CD8-positive, alpha-beta memory T cell (primary cell): ENCODE measurements around the gene FAR2. TPM values are rescaled to one million over a fixed set of nuclear protein-coding genes. Genes with fewer than 3 reads are reported as not detected.
"Not testable (repeated sequence)": the region's sequence is repeated elsewhere in the genome, so short reads cannot be mapped to it uniquely, and the experiment has no call there.

Experiments used
- CTCF ChIA-PET: fragments of 350-600 bp; sonication (Branson Sonifier 250); formaldehyde crosslinking; loops from one replicate; lab custom pipeline; 2021; ENCODE audit warnings: antibody characterized with exemption; lab: Charles Lee
- POLR2A ChIA-PET: fragments of 350-600 bp; sonication (Branson Sonifier 250); formaldehyde crosslinking; loops from one replicate; lab custom pipeline; 2021; ENCODE audit warnings: antibody characterized with exemption; lab: Charles Lee
- DNase-seq, 5 donors: peaks; one replicate each; pipeline versions ENCODE4 v3.0.0 to v3.0.0-alpha.2; 2020 to 2022; ENCODE audit warnings: mixed read lengths in 1 of 5
- H3K27ac ChIP-seq: one replicate; pipeline ENCODE4 v1.7.0; 2013; ENCODE audit warnings: low read depth, mild to moderate bottlenecking, low read length, moderate library complexity
- H3K27me3 ChIP-seq: 2 replicates; pipeline ENCODE4 v1.7.0; 2013; ENCODE audit warnings: low read length, mild to moderate bottlenecking; ENCODE audit not compliant: insufficient read depth, poor library complexity, severe bottlenecking
- H3K36me3 ChIP-seq: 2 replicates; pipeline ENCODE4 v1.7.0; 2013; ENCODE audit warnings: mild to moderate bottlenecking, low read length, moderate library complexity; ENCODE audit not compliant: insufficient read depth
- H3K4me1 ChIP-seq: 2 replicates; pipeline ENCODE4 v1.7.0; 2013; ENCODE audit warnings: mild to moderate bottlenecking, low read length, moderate library complexity; ENCODE audit not compliant: insufficient read depth
- H3K4me3 ChIP-seq: 2 replicates; pipeline ENCODE4 v1.7.0; 2013; ENCODE audit warnings: mild to moderate bottlenecking, low read length
- H3K9me3 ChIP-seq: 2 replicates; pipeline ENCODE4 v1.7.0; 2013; ENCODE audit warnings: mild to moderate bottlenecking, low read length
- H3K27ac Mint-ChIP-seq, 8 donors: one replicate each; pipeline ENCODE4 v1.8.0; 2020 to 2021; ENCODE audit warnings: mixed read lengths in 8 of 8, mild to moderate bottlenecking in 6 of 8, inconsistent platforms in 3 of 8, moderate library complexity in 3 of 8
- H3K27me3 Mint-ChIP-seq, 2 donors: one replicate each; pipeline ENCODE4 v1.8.0; 2020 to 2021; ENCODE audit warnings: mixed read lengths in 2 of 2, mild to moderate bottlenecking in 1 of 2, moderate library complexity in 1 of 2
- H3K36me3 Mint-ChIP-seq, 3 donors: one replicate each; pipeline ENCODE4 v1.8.0; 2020 to 2021; ENCODE audit warnings: mixed read lengths in 3 of 3, inconsistent platforms in 1 of 3, mild to moderate bottlenecking in 1 of 3
- H3K4me1 Mint-ChIP-seq, 3 donors: one replicate each; pipeline ENCODE4 v1.8.0; 2020 to 2021; ENCODE audit warnings: mixed read lengths in 3 of 3, inconsistent platforms in 1 of 3, mild to moderate bottlenecking in 1 of 3
- H3K4me3 Mint-ChIP-seq, 7 donors: one replicate each; pipeline ENCODE4 v1.8.0; 2020 to 2021; ENCODE audit warnings: mixed read lengths in 7 of 7, mild to moderate bottlenecking in 6 of 7, moderate library complexity in 4 of 7, inconsistent platforms in 2 of 7
- H3K9me3 Mint-ChIP-seq, 5 donors: one replicate each; pipeline ENCODE4 v1.8.0; 2020 to 2022; ENCODE audit warnings: mixed read lengths in 5 of 5, mild to moderate bottlenecking in 3 of 5, moderate library complexity in 2 of 5, inconsistent platforms in 1 of 5
- polyA plus RNA-seq: library from polyadenylated mRNA; unstranded; fragments of 300-500 nt; fragmentation: Illumina TruSeq; gene quantifications from one replicate; pipeline ENCODE4 v1.2.3, GENCODE V29; 2021
- total RNA-seq, 2 experiments: library from RNA; stranded (reverse); gene quantifications; one replicate each; pipeline ENCODE4 v1.2.3, GENCODE V29; 2021

The FAR2 gene
- total and polyA plus RNA-seq, 3 experiments from 2014 or later = 3.7 to 7.0 (median 4.0) TPM

GRCh38 chr12:29282031-29282816, 133.1 kb downstream of the FAR2 start:
- Mint-ChIP-seq H3K27ac (peak overlapping the region in 1 of 8 donors; percentile 18), H3K36me3 (peaks cover 0 to 11% (median 0%) of the 10 kb centered on the region in 3 donors), H3K9me3 (no peaks in the 10 kb centered on the region), H3K4me1 (no peaks in the 10 kb centered on the region), H3K4me3 (no peak overlapping the region), H3K27me3 (no peaks in the 10 kb centered on the region)
- no peaks in the 10 kb centered on the region for H3K27me3 ChIP-seq
- H3K27ac ChIP-seq = no peak overlapping the region
- DNase-seq = no peak
- H3K9me3 ChIP-seq = no peaks in the 10 kb centered on the region
- CTCF ChIA-PET = no interaction called here
- no peak overlapping the region for H3K4me3 ChIP-seq
- POLR2A ChIA-PET = no interaction called here
- H3K4me1 ChIP-seq = no peaks in the 10 kb centered on the region
- no peaks in the 10 kb centered on the region for H3K36me3 ChIP-seq

DNA sequence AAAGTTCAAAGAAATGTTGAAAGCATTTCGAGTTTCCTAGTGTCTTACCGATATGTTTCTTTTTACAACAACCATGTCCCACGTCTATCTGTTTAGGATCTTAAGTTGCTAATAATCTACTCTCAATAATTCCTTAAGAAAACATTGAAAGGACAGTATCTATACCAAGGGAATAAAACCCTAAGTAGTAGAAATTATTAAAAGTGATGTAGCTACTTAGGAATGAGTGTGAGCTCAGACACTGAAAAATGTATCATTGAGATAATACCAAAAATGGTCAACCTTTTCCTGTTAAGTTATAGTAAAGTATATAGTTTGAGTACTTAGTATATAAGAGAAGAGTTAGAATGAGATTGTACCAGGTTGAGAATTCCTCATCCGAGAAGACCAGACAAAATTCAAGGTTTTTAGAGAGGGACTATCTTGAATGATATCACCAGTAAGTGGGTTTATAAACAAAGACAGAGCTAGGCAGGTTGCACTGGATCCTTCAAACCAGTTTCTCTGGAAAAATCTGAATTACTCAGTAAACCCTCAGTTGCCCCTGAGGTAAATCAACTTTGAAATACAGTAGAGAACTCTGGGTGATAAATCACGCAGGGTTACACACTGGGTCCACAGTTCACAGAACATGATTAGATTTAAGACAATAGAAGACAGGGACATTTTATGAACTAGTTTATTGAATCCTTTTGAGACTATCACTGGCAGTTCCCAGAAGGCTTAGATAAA, 135.1 kb downstream of the FAR2 start:
- Histone ChIP-seq H3K9me3 (no peaks in the 10 kb centered on the region), H3K4me1 (no peaks in the 10 kb centered on the region), H3K36me3 (no peaks in the 10 kb centered on the region), H3K4me3 (no peak overlapping the region), H3K27ac (no peak overlapping the region), H3K27me3 (no peaks in the 10 kb centered on the region)
- H3K4me1 Mint-ChIP-seq = no peaks in the 10 kb centered on the region
- DNase-seq = no peak
- peaks cover 0 to 13% (median 4%) of the 10 kb centered on the region in 3 donors for H3K36me3 Mint-ChIP-seq
- ChIA-PET POLR2A (no interaction called here), CTCF (no interaction called here)
- no peaks in the 10 kb centered on the region for H3K27me3 Mint-ChIP-seq
- H3K9me3 Mint-ChIP-seq = no peaks in the 10 kb centered on the region
- no peak overlapping the region for H3K4me3 Mint-ChIP-seq
- H3K27ac Mint-ChIP-seq = no peak overlapping the region

DNA sequence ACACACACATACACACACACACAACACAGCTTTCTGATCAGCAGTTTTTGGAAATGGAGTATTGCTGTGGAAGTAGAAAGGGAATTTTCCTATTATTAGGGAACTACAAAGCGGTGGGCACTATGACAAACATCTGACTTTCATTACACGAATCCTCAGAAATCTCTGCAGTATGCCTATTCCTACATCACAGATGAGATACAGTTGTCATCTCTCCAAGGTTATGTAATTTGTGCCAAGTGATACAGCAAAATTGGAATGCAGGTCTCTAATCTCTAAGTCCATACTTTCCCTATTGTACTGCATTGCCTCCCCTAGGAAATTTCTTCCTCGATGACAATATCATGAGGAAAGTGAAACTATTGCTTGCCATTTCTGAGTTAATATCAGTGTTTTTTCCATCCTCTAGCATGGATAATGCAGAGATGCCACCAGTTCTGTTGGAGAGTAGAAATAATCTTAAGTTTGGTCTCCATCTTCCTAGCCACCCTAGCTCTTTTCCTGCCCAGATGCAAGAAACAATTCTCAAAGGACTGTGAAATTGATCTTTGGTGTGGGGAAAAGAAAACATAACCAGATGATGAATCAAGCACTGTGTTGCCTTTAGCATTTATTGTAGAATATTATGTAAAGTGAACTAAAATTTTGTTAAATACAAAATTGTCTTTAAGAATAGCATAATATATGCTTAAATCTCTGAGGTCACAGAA, 137.2 kb downstream of the FAR2 start:
- H3K36me3 Mint-ChIP-seq = peaks cover 0 to 16% (median 15%) of the 10 kb centered on the region in 3 donors

GRCh38 chr12:29287622-29288021, 138.5 kb downstream of the FAR2 start:
- Histone ChIP-seq H3K27me3 (no peaks in the 10 kb centered on the region), H3K4me1 (no peaks in the 10 kb centered on the region), H3K27ac (no peak overlapping the region), H3K9me3 (no peaks in the 10 kb centered on the region), H3K4me3 (no peak overlapping the region), H3K36me3 (no peaks in the 10 kb centered on the region)
- Mint-ChIP-seq H3K27ac (no peak overlapping the region), H3K4me3 (no peak overlapping the region), H3K27me3 (no peaks in the 10 kb centered on the region), H3K9me3 (no peaks in the 10 kb centered on the region), H3K4me1 (no peaks in the 10 kb centered on the region), H3K36me3 (peaks cover 0 to 15% (median 12%) of the 10 kb centered on the region in 3 donors)
- CTCF ChIA-PET = no interaction called here
- POLR2A ChIA-PET = no interaction called here
- no peak for DNase-seq

More for the DNA sequence above, 137.2 kb downstream of the FAR2 start:
- Histone ChIP-seq H3K4me1 (no peaks in the 10 kb centered on the region), H3K27ac (no peak overlapping the region), H3K36me3 (no peaks in the 10 kb centered on the region), H3K27me3 (no peaks in the 10 kb centered on the region), H3K4me3 (no peak overlapping the region), H3K9me3 (no peaks in the 10 kb centered on the region)
- Mint-ChIP-seq H3K27me3 (no peaks in the 10 kb centered on the region), H3K9me3 (no peaks in the 10 kb centered on the region), H3K27ac (no peak overlapping the region), H3K4me3 (no peak overlapping the region), H3K4me1 (no peaks in the 10 kb centered on the region)
- ChIA-PET CTCF (no interaction called here), POLR2A (no interaction called here)
- DNase-seq = no peak

GRCh38 chr12:29288031-29288430, 139.0 kb downstream of the FAR2 start:
- Mint-ChIP-seq H3K4me1 (no peaks in the 10 kb centered on the region), H3K9me3 (no peaks in the 10 kb centered on the region), H3K27me3 (no peaks in the 10 kb centered on the region), H3K4me3 (no peak overlapping the region), H3K36me3 (peaks cover 0 to 15% (median 12%) of the 10 kb centered on the region in 3 donors), H3K27ac (no peak overlapping the region)
- POLR2A ChIA-PET = no interaction called here
- H3K36me3 ChIP-seq = no peaks in the 10 kb centered on the region
- H3K27ac ChIP-seq = no peak overlapping the region
- H3K9me3 ChIP-seq = no peaks in the 10 kb centered on the region
- no peaks in the 10 kb centered on the region for H3K4me1 ChIP-seq
- no peak overlapping the region for H3K4me3 ChIP-seq
- no peak for DNase-seq
- no peaks in the 10 kb centered on the region for H3K27me3 ChIP-seq
- CTCF ChIA-PET = no interaction called here

- DNase-seq, H3K4me3 Mint-ChIP-seq, H3K27ac Mint-ChIP-seq, H3K4me3 ChIP-seq, H3K4me1 Mint-ChIP-seq, H3K4me1 ChIP-seq, H3K27me3 Mint-ChIP-seq, POLR2A ChIA-PET, CTCF ChIA-PET, H3K27me3 ChIP-seq, H3K27ac ChIP-seq, H3K36me3 ChIP-seq, H3K9me3 Mint-ChIP-seq, H3K9me3 ChIP-seq: not testable (repeated sequence)
- peaks cover 0 to 15% (median 12%) of the 10 kb centered on the region in 3 donors for H3K36me3 Mint-ChIP-seq
Observed at GRCh38 chr12:29290475-29290874, 141.4 kb downstream of the FAR2 start.

DNA sequence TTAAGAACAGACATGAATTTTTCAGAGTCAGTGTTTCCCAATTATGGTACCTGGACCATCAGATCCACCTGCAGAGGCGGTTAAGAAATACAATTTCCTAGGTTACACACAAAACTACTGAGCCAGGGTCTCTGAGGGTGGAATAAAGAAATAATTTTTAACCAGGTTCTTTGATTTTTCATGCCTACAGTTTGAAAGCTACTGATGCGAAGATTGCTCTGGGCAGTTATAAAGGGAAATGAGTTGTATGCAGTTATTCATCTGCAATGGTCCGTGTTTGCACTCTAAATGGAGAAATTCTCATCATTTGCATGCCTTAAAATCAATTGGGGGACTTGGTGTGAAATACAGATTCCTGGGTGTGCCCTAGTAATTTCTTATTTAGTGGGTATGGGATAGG, 142.1 kb downstream of the FAR2 start:
- Histone ChIP-seq H3K36me3 (no peaks in the 10 kb centered on the region), H3K4me3 (no peak overlapping the region), H3K27ac (no peak overlapping the region), H3K9me3 (no peaks in the 10 kb centered on the region), H3K27me3 (no peaks in the 10 kb centered on the region), H3K4me1 (no peaks in the 10 kb centered on the region)
- ChIA-PET CTCF (no interaction called here), POLR2A (no interaction called here)
- H3K36me3 Mint-ChIP-seq = peaks cover 0 to 15% (median 12%) of the 10 kb centered on the region in 3 donors
- H3K27me3 Mint-ChIP-seq = no peaks in the 10 kb centered on the region
- no peak overlapping the region for H3K27ac Mint-ChIP-seq
- H3K4me3 Mint-ChIP-seq = no peak overlapping the region
- no peaks in the 10 kb centered on the region for H3K4me1 Mint-ChIP-seq
- no peak for DNase-seq
- no peaks in the 10 kb centered on the region for H3K9me3 Mint-ChIP-seq

DNA sequence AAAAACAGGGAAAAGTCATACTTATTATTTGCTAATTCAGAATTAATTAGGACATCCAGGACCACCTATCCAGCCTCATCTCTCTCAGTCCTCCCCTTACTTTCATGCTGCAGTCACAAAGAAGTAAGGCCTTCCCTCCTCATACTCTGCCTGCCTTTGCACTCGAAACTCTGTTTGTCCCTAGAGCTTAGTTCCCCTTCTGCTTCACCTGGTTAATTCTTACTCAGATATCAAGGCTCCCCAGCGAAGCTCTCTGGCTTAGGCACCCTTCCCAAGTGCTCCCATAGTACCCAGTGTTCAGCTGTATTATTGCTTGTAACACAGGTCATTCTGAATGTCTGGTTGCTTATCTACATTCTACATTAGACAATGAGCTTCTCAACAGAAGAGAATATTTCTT, 150.6 kb downstream of the FAR2 start:
- Histone ChIP-seq H3K27me3 (no peaks in the 10 kb centered on the region), H3K27ac (no peak overlapping the region), H3K36me3 (no peaks in the 10 kb centered on the region), H3K4me3 (no peak overlapping the region), H3K9me3 (no peaks in the 10 kb centered on the region), H3K4me1 (no peaks in the 10 kb centered on the region)
- no peaks in the 10 kb centered on the region for H3K27me3 Mint-ChIP-seq
- H3K9me3 Mint-ChIP-seq = no peaks in the 10 kb centered on the region
- H3K4me1 Mint-ChIP-seq = no peaks in the 10 kb centered on the region
- H3K27ac Mint-ChIP-seq = no peak overlapping the region
- H3K4me3 Mint-ChIP-seq = no peak overlapping the region
- POLR2A ChIA-PET = no interaction called here
- CTCF ChIA-PET = no interaction called here
- H3K36me3 Mint-ChIP-seq = peaks cover 0 to 2% (median 0%) of the 10 kb centered on the region in 3 donors
- DNase-seq = no peak
